Naive thymus-derived CD4-positive, alpha-beta T cell (primary cell): Measurements from ENCODE around the gene CAMKMT. TPM values are rescaled to one million over a fixed set of nuclear protein-coding genes. Genes with fewer than 3 reads are reported as not detected.

Experiments
- ATAC-seq: fragments of 150-1000 bp; cut with Tn5 transposase; 2 replicates; pipeline ENCODE4 v1.10.0; 2021; ENCODE audit warnings: mild to moderate bottlenecking, moderate library complexity
- CTCF ChIA-PET: fragments of 350-600 bp; sonication (Branson Sonifier 250); formaldehyde crosslinking; loops from one replicate; lab custom pipeline; 2021; ENCODE audit warnings: antibody characterized with exemption; lab: Charles Lee
- POLR2A ChIA-PET: fragments of 350-600 bp; sonication (Branson Sonifier 250); formaldehyde crosslinking; loops from one replicate; lab custom pipeline; 2021; ENCODE audit warnings: antibody characterized with exemption, inconsistent platforms; lab: Charles Lee
- DNase-seq, 9 donors: peaks; one replicate each; pipeline versions ENCODE4 v3.0.0 to v3.0.0-alpha.2; 2020 to 2022; ENCODE audit warnings: mixed read lengths in 1 of 9
- H3K27ac ChIP-seq: one replicate; pipeline ENCODE4 v1.7.0; 2013; ENCODE audit warnings: mild to moderate bottlenecking, low read depth, low read length, moderate library complexity
- H3K27me3 ChIP-seq, 2 donors: one replicate each; pipeline ENCODE4 v1.7.0; 2013; ENCODE audit warnings: low read length in 2 of 2, mild to moderate bottlenecking in 2 of 2, moderate library complexity in 2 of 2; ENCODE audit not compliant: control insufficient read depth in 2 of 2, insufficient read depth in 2 of 2
- H3K36me3 ChIP-seq, 3 experiments: 1 replicate in 2 of 3; 2 replicates in 1 of 3; pipeline ENCODE4 v1.7.0; 2013; ENCODE audit warnings: low read length in 3 of 3, mild to moderate bottlenecking in 3 of 3, moderate library complexity in 1 of 3; ENCODE audit not compliant: insufficient read depth in 3 of 3, control insufficient read depth in 2 of 3
- H3K4me1 ChIP-seq, 2 donors: one replicate each; pipeline ENCODE4 v1.7.0; 2013; ENCODE audit warnings: low read length in 2 of 2, mild to moderate bottlenecking in 2 of 2, moderate library complexity in 1 of 2; ENCODE audit not compliant: control insufficient read depth in 2 of 2, insufficient read depth in 2 of 2
- H3K4me3 ChIP-seq: 2 replicates; pipeline ENCODE4 v1.7.0; 2013; ENCODE audit warnings: mild to moderate bottlenecking, low read length
- H3K9me3 ChIP-seq, 3 experiments: 1 replicate in 2 of 3; 2 replicates in 1 of 3; pipeline ENCODE4 v1.7.0; 2013; ENCODE audit warnings: low read length in 3 of 3; ENCODE audit not compliant: control insufficient read depth in 2 of 3
- H3K27ac Mint-ChIP-seq, 9 donors: one replicate each; pipeline ENCODE4 v1.8.0; 2020 to 2022; ENCODE audit warnings: mixed read lengths in 9 of 9, mild to moderate bottlenecking in 8 of 9, moderate library complexity in 5 of 9, inconsistent platforms in 2 of 9
- H3K27me3 Mint-ChIP-seq, 5 donors: one replicate each; pipeline ENCODE4 v1.8.0; 2021 to 2022; ENCODE audit warnings: mixed read lengths in 5 of 5, mild to moderate bottlenecking in 1 of 5
- H3K36me3 Mint-ChIP-seq, 5 donors: one replicate each; pipeline ENCODE4 v1.8.0; 2020 to 2022; ENCODE audit warnings: mixed read lengths in 5 of 5, mild to moderate bottlenecking in 3 of 5, inconsistent platforms in 1 of 5
- H3K4me1 Mint-ChIP-seq, 7 donors: one replicate each; pipeline ENCODE4 v1.8.0; 2020 to 2022; ENCODE audit warnings: mixed read lengths in 7 of 7, mild to moderate bottlenecking in 3 of 7, inconsistent platforms in 1 of 7
- H3K4me3 Mint-ChIP-seq, 10 donors: one replicate each; pipeline ENCODE4 v1.8.0; 2020 to 2022; ENCODE audit warnings: mild to moderate bottlenecking in 10 of 10, mixed read lengths in 10 of 10, moderate library complexity in 6 of 10, inconsistent platforms in 2 of 10
- H3K9me3 Mint-ChIP-seq, 11 donors: one replicate each; pipeline ENCODE4 v1.8.0; 2020 to 2022; ENCODE audit warnings: mixed read lengths in 11 of 11, mild to moderate bottlenecking in 4 of 11, inconsistent platforms in 1 of 11, moderate library complexity in 1 of 11
- intact Hi-C, 2 donors: fragments of 100-400 bp; cut with micrococcal nuclease; formaldehyde crosslinking; loops; one replicate each; pipeline ENCODE4 v1.15.1; 2023
- polyA plus RNA-seq, 2 donors: library from polyadenylated mRNA; unstranded; fragments of 300-500 nt; fragmentation: Illumina TruSeq; gene quantifications; one replicate each; pipeline ENCODE4 v1.2.3, GENCODE V29; 2021
- total RNA-seq, 6 experiments: library from RNA in 5 of 6; stranded (reverse) in 5 of 6; gene quantifications; 1 replicate in 5 of 6; 2 replicates in 1 of 6; pipeline ENCODE4 v1.2.3 and lab custom pipeline; 2021 to 2026

CAMKMT gene
- total and polyA plus RNA-seq, 7 experiments from 2014 or later, result 11.1 to 20.8 (median 17.7) TPM

DNA sequence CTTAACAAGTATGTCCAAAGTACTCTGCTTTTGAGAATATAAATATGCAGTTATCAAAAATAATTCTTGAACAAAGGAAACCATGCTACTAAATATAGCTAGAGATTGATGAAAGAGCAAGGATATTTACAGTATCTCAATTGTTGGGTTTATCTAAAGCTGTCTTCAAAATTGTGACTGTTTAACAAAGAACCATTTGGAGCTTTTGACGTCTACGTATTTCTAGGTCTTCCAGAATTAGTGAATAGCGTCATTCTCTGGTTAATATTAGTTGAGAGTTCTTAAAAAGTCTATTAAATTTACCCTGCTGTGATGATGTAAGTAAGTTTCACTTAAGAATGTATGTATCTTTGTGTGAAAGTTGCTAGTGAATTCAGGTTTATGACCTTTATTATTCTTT lies 356.7 kb downstream of the CAMKMT start:
- Histone ChIP-seq H3K27me3 (no peaks in the 10 kb centered on the region), H3K36me3 (no peaks in the 10 kb centered on the region), H3K4me1 (no peaks in the 10 kb centered on the region), H3K27ac (no peak overlapping the region), H3K4me3 (no peak overlapping the region), H3K9me3 (no peaks in the 10 kb centered on the region)
- ATAC-seq, result no peak
- Mint-ChIP-seq H3K27ac (no peak overlapping the region), H3K9me3 (no peaks in the 10 kb centered on the region), H3K4me1 (no peaks in the 10 kb centered on the region), H3K4me3 (no peak overlapping the region), H3K27me3 (peaks cover 0 to 7% (median 0%) of the 10 kb centered on the region in 5 donors), H3K36me3 (peaks cover 0 to 27% (median 5%) of the 10 kb centered on the region in 5 donors)
- intact Hi-C loops, result no loop called here
- CTCF ChIA-PET, result interaction anchor here (0.6 kb wide), 1 partner anchor 379 kb away, joined by 8 read pairs; no protein-coding TSS in a partner anchor
- POLR2A ChIA-PET, result no interaction called here
- DNase-seq, result no peak

GRCh38 chr2:44719562-44719961 lies 357.8 kb downstream of the CAMKMT start:
- POLR2A ChIA-PET, result no interaction called here
- Mint-ChIP-seq H3K4me1 (no peaks in the 10 kb centered on the region), H3K9me3 (no peaks in the 10 kb centered on the region), H3K36me3 (peaks cover 0 to 18% (median 3%) of the 10 kb centered on the region in 5 donors), H3K4me3 (no peak overlapping the region), H3K27ac (no peak overlapping the region), H3K27me3 (peaks cover 0 to 7% (median 0%) of the 10 kb centered on the region in 5 donors)
- no peaks in the 10 kb centered on the region for H3K9me3 ChIP-seq
- H3K27me3 ChIP-seq, result no peaks in the 10 kb centered on the region
- CTCF ChIA-PET, result no interaction called here
- no peak overlapping the region for H3K27ac ChIP-seq
- H3K4me1 ChIP-seq, result no peaks in the 10 kb centered on the region
- H3K4me3 ChIP-seq, result no peak overlapping the region
- DNase-seq (no peak), ATAC-seq (no peak)
- intact Hi-C loops, result no loop called here
- H3K36me3 ChIP-seq, result no peaks in the 10 kb centered on the region

DNA sequence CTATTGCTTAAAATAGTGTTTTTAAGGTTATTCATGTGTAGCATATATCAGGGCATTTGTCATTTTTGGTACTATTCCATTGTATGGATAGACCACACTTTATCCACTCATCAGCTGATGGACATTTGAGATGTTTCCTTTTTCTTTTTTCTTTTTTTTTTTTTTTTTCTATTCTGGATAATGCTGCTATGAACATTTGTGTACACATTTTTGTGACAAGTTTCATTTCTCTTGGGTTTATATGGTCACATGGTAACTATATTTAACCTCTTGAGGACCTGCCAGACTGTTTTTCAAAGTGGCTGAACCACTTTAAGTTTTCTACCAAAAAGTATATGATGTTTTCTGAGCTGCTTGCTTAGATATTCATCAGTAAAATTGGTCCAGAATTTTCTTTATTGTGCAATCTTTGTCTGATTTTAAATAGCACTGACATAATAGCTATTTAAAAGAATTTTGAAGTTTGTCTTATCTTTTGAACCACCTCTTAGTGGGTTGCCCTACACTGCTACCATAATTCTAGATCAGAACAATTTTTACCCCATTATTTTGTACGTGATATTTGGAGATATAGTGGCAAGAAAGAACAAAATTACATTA lies 360.4 kb downstream of the CAMKMT start:
- Mint-ChIP-seq H3K27ac (no peak overlapping the region), H3K9me3 (no peaks in the 10 kb centered on the region), H3K36me3 (peaks cover 0 to 15% (median 11%) of the 10 kb centered on the region in 5 donors), H3K4me3 (no peak overlapping the region), H3K27me3 (peaks cover 0 to 9% (median 0%) of the 10 kb centered on the region in 5 donors), H3K4me1 (no peaks in the 10 kb centered on the region)
- ChIA-PET POLR2A (no interaction called here), CTCF (no interaction called here)
- H3K27me3 ChIP-seq, result no peaks in the 10 kb centered on the region
- no peak overlapping the region for H3K27ac ChIP-seq
- intact Hi-C loops, result no loop called here
- no peaks in the 10 kb centered on the region for H3K36me3 ChIP-seq
- DNase-seq (no peak), ATAC-seq (no peak)
- H3K4me3 ChIP-seq, result no peak overlapping the region
- no peaks in the 10 kb centered on the region for H3K9me3 ChIP-seq
- H3K4me1 ChIP-seq, result no peaks in the 10 kb centered on the region

DNA sequence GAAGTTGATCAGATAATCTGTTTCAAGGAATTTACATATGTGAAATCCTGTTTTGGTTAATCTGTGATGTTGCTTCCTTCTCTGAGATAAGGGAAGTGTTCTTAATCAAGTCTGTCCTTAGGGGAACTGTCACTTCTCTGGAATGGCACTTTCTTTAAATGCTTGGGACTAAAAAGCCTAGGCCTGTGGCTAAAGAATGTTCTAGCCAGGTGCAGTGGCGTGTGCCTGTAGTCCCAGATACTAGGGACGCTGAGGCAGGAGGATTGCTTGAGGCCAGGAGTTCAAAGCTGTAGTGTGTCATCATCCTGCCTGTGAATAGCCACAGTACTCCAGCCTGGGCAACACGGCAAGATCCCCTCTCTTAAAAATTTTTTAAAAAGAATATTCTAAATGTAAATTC lies 362.2 kb downstream of the CAMKMT start:
- ChIA-PET CTCF (no interaction called here), POLR2A (no interaction called here)
- Histone ChIP-seq H3K4me1 (no peaks in the 10 kb centered on the region), H3K27ac (no peak overlapping the region), H3K36me3 (no peaks in the 10 kb centered on the region), H3K4me3 (no peak overlapping the region), H3K9me3 (no peaks in the 10 kb centered on the region), H3K27me3 (no peaks in the 10 kb centered on the region)
- H3K27ac Mint-ChIP-seq, result no peak overlapping the region
- peaks cover 0 to 22% (median 18%) of the 10 kb centered on the region in 5 donors for H3K36me3 Mint-ChIP-seq
- H3K4me3 Mint-ChIP-seq, result no peak overlapping the region
- no peaks in the 10 kb centered on the region for H3K4me1 Mint-ChIP-seq
- intact Hi-C loops, result no loop called here
- H3K27me3 Mint-ChIP-seq, result peaks cover 0 to 5% (median 0%) of the 10 kb centered on the region in 5 donors
- DNase-seq (no peak), ATAC-seq (no peak)
- H3K9me3 Mint-ChIP-seq, result no peaks in the 10 kb centered on the region

DNA sequence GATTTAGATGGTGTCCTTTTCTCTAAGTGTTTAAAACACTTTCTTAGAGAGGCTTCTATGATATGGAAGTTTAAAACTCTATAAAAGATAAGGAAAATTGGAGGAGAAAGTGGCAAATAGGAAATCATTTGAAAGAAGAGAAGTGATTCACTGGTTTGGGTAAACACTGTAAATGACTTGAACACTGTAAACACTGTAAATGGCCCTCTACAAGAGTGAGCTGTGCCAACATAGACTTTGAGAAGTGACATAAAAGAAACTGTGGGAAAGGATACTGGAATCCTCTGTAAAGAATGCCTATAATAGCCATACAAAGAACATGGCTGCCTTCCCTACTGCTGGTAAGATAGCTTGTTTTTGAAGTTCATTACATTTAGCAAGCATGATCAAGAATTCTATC lies 368.8 kb downstream of the CAMKMT start:
- peaks cover 0 to 36% (median 34%) of the 10 kb centered on the region in 5 donors for H3K36me3 Mint-ChIP-seq
- H3K9me3 Mint-ChIP-seq, result peaks cover 0 to 16% (median 6%) of the 10 kb centered on the region in 11 donors
- H3K4me3 Mint-ChIP-seq, result no peak overlapping the region
- POLR2A ChIA-PET, result no interaction called here
- H3K27me3 Mint-ChIP-seq, result peaks cover 0 to 2% (median 0%) of the 10 kb centered on the region in 5 donors
- H3K27me3 ChIP-seq, result no peaks in the 10 kb centered on the region
- H3K36me3 ChIP-seq, result peaks cover 0 to 4% (median 0%) of the 10 kb centered on the region in 3 experiments
- H3K27ac Mint-ChIP-seq, result no peak overlapping the region
- DNase-seq (no peak), ATAC-seq (no peak)
- H3K4me1 ChIP-seq, result no peaks in the 10 kb centered on the region
- CTCF ChIA-PET, result no interaction called here
- H3K4me1 Mint-ChIP-seq, result no peaks in the 10 kb centered on the region
- no peaks in the 10 kb centered on the region for H3K9me3 ChIP-seq
- H3K27ac ChIP-seq, result no peak overlapping the region
- intact Hi-C loops, result no loop called here
- H3K4me3 ChIP-seq, result no peak overlapping the region

- H3K36me3 Mint-ChIP-seq, result peaks cover under 1 to 44% (median 35%) of the 10 kb centered on the region in 5 donors
- no peaks in the 10 kb centered on the region for H3K27me3 ChIP-seq
- POLR2A ChIA-PET, result no interaction called here
Observed at GRCh38 chr2:44731505-44731904, 369.8 kb downstream of the CAMKMT start.

More at GRCh38 chr2:44731505-44731904, 369.8 kb downstream of the CAMKMT start:
- Mint-ChIP-seq H3K9me3 (peaks cover 2 to 21% (median 10%) of the 10 kb centered on the region in 11 donors), H3K4me1 (no peaks in the 10 kb centered on the region), H3K27me3 (peaks cover 0 to under 1% (median 0%) of the 10 kb centered on the region in 5 donors), H3K4me3 (no peak overlapping the region), H3K27ac (no peak overlapping the region)
- no peak overlapping the region for H3K4me3 ChIP-seq
- H3K4me1 ChIP-seq, result no peaks in the 10 kb centered on the region
- ATAC-seq (no peak), DNase-seq (no peak)
- CTCF ChIA-PET, result no interaction called here
- intact Hi-C loops, result no loop called here
- H3K27ac ChIP-seq, result no peak overlapping the region
- H3K36me3 ChIP-seq, result peaks cover 0 to 4% (median 0%) of the 10 kb centered on the region in 3 experiments
- H3K9me3 ChIP-seq, result peaks cover 0 to 1% (median 0%) of the 10 kb centered on the region in 3 experiments
